ENCODE results near the gene PCSK1N. TPM values are rescaled to one million over a fixed set of nuclear protein-coding genes. Genes with fewer than 3 reads are reported as not detected.

PCSK1N gene
- total RNA-seq, 1 experiment from 2014 or later, result 53.3 TPM

- Mint-ChIP-seq H3K9me3 (ENCODE audit: low read depth, unreplicated experiment) (no peaks in the 10 kb centered on the region), H3K4me3 (ENCODE audit: low read depth, unreplicated experiment) (peak within 1 kb of the TSS; percentile 95), H3K4me1 (ENCODE audit: low read depth, unreplicated experiment) (peaks cover 18% of the 10 kb centered on the region), H3K36me3 (ENCODE audit: insufficient read depth, unreplicated experiment) (peaks cover 45% of the 10 kb centered on the region), H3K27ac (ENCODE audit: unreplicated experiment) (peak within 1 kb of the TSS; percentile 98), H3K27me3 (ENCODE audit: unreplicated experiment) (no peaks in the 10 kb centered on the region)
- intact Hi-C loops (cut with micrococcal nuclease; ENCODE audit: unreplicated experiment), result loop anchor here (10.0 kb wide), 2 partner anchors 113 to 243 kb away; partner anchors contain the start of genes PIM2, SLC35A2 and TFE3
- CTCF ChIA-PET, result interaction anchor here (0.6 to 1.4 kb wide), 3 partner anchors 34 to 390 kb away, joined by 3 to 4 read pairs (median 3); partner anchors contain the start of genes PCSK1N and TFE3
- peak; percentile 97 for DNase-seq
- TF ChIP-seq, protein P1, sequence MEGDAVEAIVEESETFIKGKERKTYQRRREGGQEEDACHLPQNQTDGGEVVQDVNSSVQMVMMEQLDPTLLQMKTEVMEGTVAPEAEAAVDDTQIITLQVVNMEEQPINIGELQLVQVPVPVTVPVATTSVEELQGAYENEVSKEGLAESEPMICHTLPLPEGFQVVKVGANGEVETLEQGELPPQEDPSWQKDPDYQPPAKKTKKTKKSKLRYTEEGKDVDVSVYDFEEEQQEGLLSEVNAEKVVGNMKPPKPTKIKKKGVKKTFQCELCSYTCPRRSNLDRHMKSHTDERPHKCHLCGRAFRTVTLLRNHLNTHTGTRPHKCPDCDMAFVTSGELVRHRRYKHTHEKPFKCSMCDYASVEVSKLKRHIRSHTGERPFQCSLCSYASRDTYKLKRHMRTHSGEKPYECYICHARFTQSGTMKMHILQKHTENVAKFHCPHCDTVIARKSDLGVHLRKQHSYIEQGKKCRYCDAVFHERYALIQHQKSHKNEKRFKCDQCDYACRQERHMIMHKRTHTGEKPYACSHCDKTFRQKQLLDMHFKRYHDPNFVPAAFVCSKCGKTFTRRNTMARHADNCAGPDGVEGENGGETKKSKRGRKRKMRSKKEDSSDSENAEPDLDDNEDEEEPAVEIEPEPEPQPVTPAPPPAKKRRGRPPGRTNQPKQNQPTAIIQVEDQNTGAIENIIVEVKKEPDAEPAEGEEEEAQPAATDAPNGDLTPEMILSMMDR (IDR thresholded peaks at IDR 0.05; ENCODE audit: unreplicated experiment), result no peak
- no TSS peak for BruUV-seq (replicated peaks)
Observed at GRCh38 chrX:48801280-48802088, 33.9 kb downstream of the PCSK1N start, which contains the start of gene HDAC6. TSS of gene HDAC6 (plus strand) at chrX:48802067. CDS start at chrX:48802693, 626 bp downstream.

DNA sequence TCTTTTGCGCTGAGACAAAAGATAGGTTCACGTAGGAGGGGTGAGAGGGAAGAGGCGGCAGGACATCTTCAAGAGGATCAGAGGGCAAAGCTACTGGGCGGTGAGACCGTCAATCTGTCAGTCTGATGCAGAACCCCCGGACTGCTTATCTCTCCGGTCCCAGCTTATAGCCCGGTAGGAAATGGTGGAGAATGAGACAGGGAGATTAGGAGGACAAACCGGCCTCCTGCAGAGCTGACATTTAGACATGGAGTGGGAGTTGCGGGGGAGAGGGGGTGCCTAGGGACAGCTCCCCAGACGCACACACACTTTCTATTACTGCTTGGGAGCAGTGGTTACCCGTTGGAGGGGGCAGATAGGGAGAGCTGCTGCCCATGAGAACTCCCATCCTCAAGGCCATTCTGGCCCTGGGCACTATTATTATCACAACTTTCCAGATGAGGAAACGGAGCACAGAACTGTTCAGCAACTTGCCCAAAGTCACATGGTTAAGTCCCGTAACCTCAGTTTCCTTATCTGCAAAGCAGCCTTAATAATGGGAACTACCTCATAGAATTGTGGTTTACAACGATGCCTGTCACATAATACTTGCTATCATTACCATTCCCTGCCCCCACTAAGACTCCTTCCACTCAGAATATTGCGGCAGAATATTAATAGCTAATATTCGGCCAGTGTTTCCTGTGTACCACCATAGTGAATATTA is 34.7 kb downstream of the PCSK1N start:
- BruUV-seq (replicated peaks), result TSS peak; percentile 96
- H3K4me3 Mint-ChIP-seq (ENCODE audit: low read depth, unreplicated experiment), result peak overlapping the region; percentile 95
- H3K27me3 Mint-ChIP-seq (ENCODE audit: unreplicated experiment), result no peaks in the 10 kb centered on the region
- H3K9me3 Mint-ChIP-seq (ENCODE audit: low read depth, unreplicated experiment), result no peaks in the 10 kb centered on the region
- DNase-seq, result no peak
- peaks cover 24% of the 10 kb centered on the region for H3K4me1 Mint-ChIP-seq (ENCODE audit: low read depth, unreplicated experiment)
- peaks cover 45% of the 10 kb centered on the region for H3K36me3 Mint-ChIP-seq (ENCODE audit: insufficient read depth, unreplicated experiment)
- CTCF ChIA-PET, result interaction anchor here (1.3 to 1.4 kb wide), 2 partner anchors 243 to 390 kb away, joined by 3 to 4 read pairs; partner anchors contain the start of gene TFE3
- intact Hi-C loops (cut with micrococcal nuclease; ENCODE audit: unreplicated experiment), result loop anchor here (10.0 kb wide), 2 partner anchors 114 to 244 kb away; partner anchors contain the start of genes PIM2, SLC35A2 and TFE3
- TF ChIP-seq, protein P1 (IDR thresholded peaks at IDR 0.05; ENCODE audit: unreplicated experiment), result no peak
- H3K27ac Mint-ChIP-seq (ENCODE audit: unreplicated experiment), result peak overlapping the region; percentile 98

GRCh38 chrX:48798318-48798717 is 37.1 kb downstream of the PCSK1N start:
- Mint-ChIP-seq H3K9me3 (ENCODE audit: low read depth, unreplicated experiment) (no peaks in the 10 kb centered on the region), H3K27me3 (ENCODE audit: unreplicated experiment) (no peaks in the 10 kb centered on the region), H3K4me3 (ENCODE audit: low read depth, unreplicated experiment) (no peak overlapping the region), H3K27ac (ENCODE audit: unreplicated experiment) (no peak overlapping the region), H3K4me1 (ENCODE audit: low read depth, unreplicated experiment) (peaks cover 34% of the 10 kb centered on the region), H3K36me3 (ENCODE audit: insufficient read depth, unreplicated experiment) (peaks cover 36% of the 10 kb centered on the region)
- CTCF ChIA-PET, result no interaction called here
- BruUV-seq (replicated peaks), result no TSS peak
- DNase-seq, result no peak
- TF ChIP-seq, protein P1 (IDR thresholded peaks at IDR 0.05; ENCODE audit: unreplicated experiment), result no peak
- intact Hi-C loops (cut with micrococcal nuclease; ENCODE audit: unreplicated experiment), result no loop called here

GRCh38 chrX:48794911-48795515 is 40.4 kb downstream of the PCSK1N start:
- intact Hi-C loops (cut with micrococcal nuclease; ENCODE audit: unreplicated experiment), result no loop called here
- Mint-ChIP-seq H3K4me1 (ENCODE audit: low read depth, unreplicated experiment) (peaks cover 26% of the 10 kb centered on the region), H3K9me3 (ENCODE audit: low read depth, unreplicated experiment) (no peaks in the 10 kb centered on the region), H3K27me3 (ENCODE audit: unreplicated experiment) (peaks cover 10% of the 10 kb centered on the region), H3K4me3 (ENCODE audit: low read depth, unreplicated experiment) (peak overlapping the region; percentile 40), H3K36me3 (ENCODE audit: insufficient read depth, unreplicated experiment) (peaks cover 6% of the 10 kb centered on the region), H3K27ac (ENCODE audit: unreplicated experiment) (peak overlapping the region; percentile 46)
- CTCF ChIA-PET, result no interaction called here
- TF ChIP-seq, protein P1 (IDR thresholded peaks at IDR 0.05; ENCODE audit: unreplicated experiment), result no peak
- BruUV-seq (replicated peaks), result no TSS peak
- DNase-seq, result peak; percentile 56
